Smooth muscle cell (in vitro differentiated cells): ENCODE measurements around the gene CYBA. TPM values are rescaled to one million over a fixed set of nuclear protein-coding genes. Genes with fewer than 3 reads are reported as not detected.

Source experiments
- DNase-seq: peaks from one replicate; lab custom pipeline; 2025; ENCODE audit not compliant: unreplicated experiment; lab: John Stamatoyannopoulos, UW
- H2AFZ ChIP-seq: fragments of 200-600 bp; sonication (generic); 2 replicates; pipeline ENCODE4 v1.6.0; 2016; ENCODE audit warnings: antibody characterized with exemption, low read depth, mild to moderate bottlenecking
- H3F3A ChIP-seq: fragments of 200-600 bp; sonication (generic); 2 replicates; pipeline ENCODE4 v1.6.0; 2017; ENCODE audit warnings: antibody characterized with exemption, low read depth
- H3K27ac ChIP-seq: fragments of 200-600 bp; sonication (generic); 2 replicates; pipeline ENCODE4 v1.5.1; 2016; ENCODE audit warnings: low read depth, mild to moderate bottlenecking
- H3K27me3 ChIP-seq: fragments of 200-600 bp; sonication (generic); 2 replicates; pipeline ENCODE4 v1.6.1; 2016; ENCODE audit warnings: low read depth, mild to moderate bottlenecking
- H3K36me3 ChIP-seq: fragments of 200-600 bp; sonication (generic); 2 replicates; pipeline ENCODE4 v1.5.1; 2016; ENCODE audit warnings: low read depth
- H3K4me1 ChIP-seq: fragments of 200-600 bp; sonication (generic); 2 replicates; pipeline ENCODE4 v1.5.1; 2016; ENCODE audit warnings: low read depth
- H3K4me2 ChIP-seq: fragments of 200-600 bp; sonication (generic); 2 replicates; pipeline ENCODE4 v1.6.0; 2016; ENCODE audit warnings: mild to moderate bottlenecking
- H3K4me3 ChIP-seq: fragments of 200-600 bp; sonication (generic); 2 replicates; pipeline ENCODE4 v1.5.1; 2016; ENCODE audit warnings: mild to moderate bottlenecking
- H3K79me2 ChIP-seq: fragments of 200-600 bp; sonication (generic); 2 replicates; pipeline ENCODE4 v1.6.0; 2016; ENCODE audit warnings: low read depth, mild to moderate bottlenecking
- H3K9ac ChIP-seq: fragments of 200-600 bp; sonication (generic); 2 replicates; pipeline ENCODE4 v1.6.0; 2016; ENCODE audit warnings: low read depth
- H3K9me3 ChIP-seq: fragments of 200-600 bp; sonication (generic); replicated peaks from 2 replicates; pipeline ENCODE4 v1.5.1; 2016; ENCODE audit warnings: low read depth
- H4K20me1 ChIP-seq: fragments of 200-600 bp; sonication (generic); 2 replicates; pipeline ENCODE4 v1.6.0; 2016; ENCODE audit warnings: low read depth
- CTCF ChIP-seq: fragments of 200-600 bp; sonication (generic); IDR thresholded peaks from 2 replicates; pipeline ENCODE4 v1.5.1; 2017; ENCODE audit warnings: borderline replicate concordance, mild to moderate bottlenecking, antibody characterized with exemption; ENCODE audit not compliant: insufficient read depth, poor library complexity, severe bottlenecking
- WGBS: methylation state at CpG from one replicate; pipeline ENCODE4 v1.1.7; 2016; ENCODE audit warnings: low lambda C conversion rate; 5-methylcytosine and 5-hydroxymethylcytosine counted together
- polyA plus RNA-seq: library from polyadenylated mRNA; unstranded; fragments of >200 nt; fragmentation: Nextera tagmentation; extraction: Ambion mirVana; gene quantifications from 2 replicates; pipeline ENCODE4 v1.2.1, GENCODE V29; 2016
- total RNA-seq: library from RNA; depleted of rRNA; stranded (reverse); fragments of >200 nt; gene quantifications from 2 replicates; pipeline ENCODE4 v1.2.3, GENCODE V29; 2014

Gene CYBA
- total and polyA plus RNA-seq, 2 experiments from 2014 or later = 181 to 388 TPM

GRCh38 chr16:88638323-88639230, 12.3 kb downstream of the CYBA start, which contains the start of gene IL17C:
IL17C (plus strand) TSS chr16:88638572; CDS start chr16:88638642, 70 bp downstream.
- Histone ChIP-seq H4K20me1 (peaks cover 4% of the 10 kb centered on the region), H3K4me2 (no peak within 1 kb of the TSS), H3K4me1 (peaks cover 7% of the 10 kb centered on the region), H3K27me3 (peaks cover 4% of the 10 kb centered on the region), H3K4me3 (no peak within 1 kb of the TSS), H2AFZ (no peak within 1 kb of the TSS), H3K27ac (no peak within 1 kb of the TSS), H3F3A (no peaks in the 10 kb centered on the region), H3K9me3 (no peaks in the 10 kb centered on the region), H3K36me3 (no peaks in the 10 kb centered on the region), H3K9ac (no peak within 1 kb of the TSS), H3K79me2 (no peaks in the 10 kb centered on the region)
- 72% methylated on average over 27 of the region's 27 CpGs for WGBS
- TF ChIP-seq CTCF = no peak
- no peak for DNase-seq

- no peak overlapping the region for H3K9ac ChIP-seq
- H3K36me3 ChIP-seq = no peaks in the 10 kb centered on the region
- WGBS = 81% methylated on average over 20 of the region's 23 CpGs
- no peak overlapping the region for H3K4me2 ChIP-seq
- DNase-seq = no peak
- H4K20me1 ChIP-seq = peaks cover 8% of the 10 kb centered on the region
- peaks cover 7% of the 10 kb centered on the region for H3K4me1 ChIP-seq
- H3K9me3 ChIP-seq = no peaks in the 10 kb centered on the region
- no peak overlapping the region for H2AFZ ChIP-seq
- TF ChIP-seq CTCF = no peak
- H3K27me3 ChIP-seq = peaks cover 4% of the 10 kb centered on the region
- H3K27ac ChIP-seq = no peak overlapping the region
- no peak overlapping the region for H3K4me3 ChIP-seq
- H3K79me2 ChIP-seq = no peaks in the 10 kb centered on the region
- no peaks in the 10 kb centered on the region for H3F3A ChIP-seq
These were observed 14.2 kb downstream of the CYBA start for GRCh38 chr16:88636488-88637265.

- Histone ChIP-seq H3K4me2 (no peak overlapping the region), H3K27me3 (peaks cover 4% of the 10 kb centered on the region), H3K4me1 (peaks cover 7% of the 10 kb centered on the region), H3K36me3 (no peaks in the 10 kb centered on the region), H3K79me2 (no peaks in the 10 kb centered on the region), H3F3A (no peaks in the 10 kb centered on the region), H3K9ac (no peak overlapping the region), H3K27ac (no peak overlapping the region), H3K4me3 (no peak overlapping the region), H2AFZ (no peak overlapping the region), H3K9me3 (no peaks in the 10 kb centered on the region), H4K20me1 (peaks cover 8% of the 10 kb centered on the region)
- WGBS = 95% methylated on average over 17 of the region's 17 CpGs
- TF ChIP-seq CTCF = no peak
- no peak for DNase-seq
These were observed 15.1 kb downstream of the CYBA start for GRCh38 chr16:88635671-88636319.
